Sigmoid colon (tissue), 7 donors: ENCODE measurements around the gene DHTKD1. TPM values are rescaled to one million over a fixed set of nuclear protein-coding genes. Genes with fewer than 3 reads are reported as not detected.

ENCODE experiments used
- DNase-seq: peaks from one replicate; pipeline ENCODE4 v3.0.0-alpha.2; 2019
- H3K27ac ChIP-seq, 4 donors: fragments of 200-600 bp; sonication (generic); one replicate each; pipeline ENCODE4 v1.5.1; 2016 to 2019; ENCODE audit warnings: mild to moderate bottlenecking in 1 of 4
- H3K27me3 ChIP-seq, 3 donors: fragments of 200-600 bp; sonication (generic); one replicate each; pipeline ENCODE4 v1.5.1; 2019; ENCODE audit warnings: mild to moderate bottlenecking in 1 of 3
- H3K36me3 ChIP-seq, 4 donors: fragments of 200-600 bp; sonication (generic); one replicate each; pipeline ENCODE4 v1.5.1; 2016 to 2019
- H3K4me1 ChIP-seq, 4 donors: fragments of 200-600 bp; sonication (generic); one replicate each; pipeline ENCODE4 v1.5.1; 2017 to 2019
- H3K4me3 ChIP-seq, 4 donors: fragments of 200-600 bp; sonication (generic); one replicate each; pipeline ENCODE4 v1.5.1; 2017 to 2019; ENCODE audit warnings: mild to moderate bottlenecking in 2 of 4, moderate library complexity in 1 of 4
- H3K9me3 ChIP-seq, 4 donors: fragments of 200-600 bp in 3 of 4; sonication (generic) in 3 of 4; one replicate each; pipeline versions ENCODE4 v1.5.1 to v1.6.1; 2013 to 2019
- CTCF ChIP-seq, 4 experiments: fragments of 450-650 bp in 3 of 4; fragments of 200-600 bp in 1 of 4; IDR thresholded peaks; one replicate each; pipeline ENCODE4 v1.5.1; 2016 to 2019; ENCODE audit warnings: antibody characterized with exemption in 4 of 4, mild to moderate bottlenecking in 3 of 4, moderate library complexity in 2 of 4
- EP300 ChIP-seq, 4 donors: sonication (generic); formaldehyde crosslinking; IDR thresholded peaks; one replicate each; pipeline ENCODE4 v1.6.1; 2017; ENCODE audit warnings: antibody characterized with exemption in 4 of 4
- POLR2A ChIP-seq, 2 donors: fragments of 450-650 bp; IDR thresholded peaks; one replicate each; pipeline ENCODE4 v1.6.1; 2016; ENCODE audit warnings: antibody characterized with exemption in 2 of 2, mild to moderate bottlenecking in 2 of 2, moderate library complexity in 2 of 2
- POLR2AphosphoS5 ChIP-seq, 4 donors: sonication (generic); formaldehyde crosslinking; IDR thresholded peaks; one replicate each; pipeline ENCODE4 v1.6.1; 2017; ENCODE audit warnings: antibody characterized with exemption in 4 of 4
- WGBS, 2 donors: extraction: QIAGEN DNeasy Blood & Tissue Kit; methylation state at CpG; one replicate each; pipeline ENCODE4 v1.1.7; 2013; 5-methylcytosine and 5-hydroxymethylcytosine counted together
- intact Hi-C: fragments of 100-400 bp; cut with DNase I; formaldehyde crosslinking; loops from one replicate; pipeline ENCODE4 v1.15.1; 2023
- polyA plus RNA-seq, 3 donors: library from polyadenylated mRNA; stranded (reverse); fragments of 200-250 nt; gene quantifications; one replicate each; pipeline ENCODE4 v1.2.3, GENCODE V29; 2013
- total RNA-seq, 4 donors: library from RNA; depleted of rRNA; stranded (reverse); fragments of >200 nt; gene quantifications; one replicate each; pipeline ENCODE4 v1.1.0, GENCODE V29; 2016
- donor health status: healthy with polysubstance abuse.
- donor health status: Bipolar disorder and iron deficiency.
- donor health status: healthy.

The DHTKD1 gene
- total and polyA plus RNA-seq, 7 donors, result 8.4 to 37.3 (median 14.8) TPM

GRCh38 chr10:12158111-12158510 lies 89.4 kb downstream of the DHTKD1 start:
- no peaks in the 10 kb centered on the region for H3K9me3 ChIP-seq
- no peak overlapping the region for H3K27ac ChIP-seq
- no peak overlapping the region for H3K4me3 ChIP-seq
- H3K27me3 ChIP-seq, result no peaks in the 10 kb centered on the region
- 87 to 91% methylated on average over 3 of the region's 3 CpGs for WGBS, 2 donors
- H3K36me3 ChIP-seq, result peaks cover 7 to 83% (median 33%) of the 10 kb centered on the region in 4 donors
- TF ChIP-seq CTCF (IDR thresholded peaks at IDR 0.05), result no peak
- TF ChIP-seq POLR2AphosphoS5 (IDR thresholded peaks at IDR 0.05), result no peak
- TF ChIP-seq POLR2A (IDR thresholded peaks at IDR 0.05), result no peak
- TF ChIP-seq EP300 (IDR thresholded peaks at IDR 0.05), result no peak
- no peak for DNase-seq
- no peaks in the 10 kb centered on the region for H3K4me1 ChIP-seq
- intact Hi-C loops, result no loop called here

GRCh38 chr10:12160664-12161063 lies 91.9 kb downstream of the DHTKD1 start:
- intact Hi-C loops, result no loop called here
- DNase-seq, result no peak
- WGBS, 2 donors, result 96 to 97% methylated on average over 5 of the region's 5 CpGs
- H3K4me1 ChIP-seq, result no peaks in the 10 kb centered on the region
- peaks cover 7 to 91% (median 38%) of the 10 kb centered on the region in 4 donors for H3K36me3 ChIP-seq
- H3K27me3 ChIP-seq, result no peaks in the 10 kb centered on the region
- H3K27ac ChIP-seq, result no peak overlapping the region
- H3K4me3 ChIP-seq, result no peak overlapping the region
- no peaks in the 10 kb centered on the region for H3K9me3 ChIP-seq
- TF ChIP-seq CTCF (IDR thresholded peaks at IDR 0.05) (no peak), EP300 (IDR thresholded peaks at IDR 0.05) (no peak), POLR2AphosphoS5 (IDR thresholded peaks at IDR 0.05) (no peak), POLR2A (IDR thresholded peaks at IDR 0.05) (no peak)

GRCh38 chr10:12162927-12163326 lies 94.2 kb downstream of the DHTKD1 start:
- no peak overlapping the region for H3K27ac ChIP-seq
- intact Hi-C loops, result no loop called here
- no peaks in the 10 kb centered on the region for H3K27me3 ChIP-seq
- no peak overlapping the region for H3K4me3 ChIP-seq
- TF ChIP-seq CTCF (IDR thresholded peaks at IDR 0.05) (no peak), POLR2AphosphoS5 (IDR thresholded peaks at IDR 0.05) (no peak)
- WGBS, 2 donors, result 94 to 97% methylated on average over 6 of the region's 6 CpGs
- no peaks in the 10 kb centered on the region for H3K4me1 ChIP-seq
- H3K36me3 ChIP-seq, result peaks cover 7 to 99% (median 35%) of the 10 kb centered on the region in 4 donors
- no peak for DNase-seq
- H3K9me3 ChIP-seq, result no peaks in the 10 kb centered on the region

- Histone ChIP-seq H3K36me3 (peaks cover 7 to 97% (median 34%) of the 10 kb centered on the region in 4 donors), H3K4me3 (no peak overlapping the region), H3K27me3 (no peaks in the 10 kb centered on the region), H3K4me1 (no peaks in the 10 kb centered on the region), H3K9me3 (no peaks in the 10 kb centered on the region), H3K27ac (no peak overlapping the region)
- no peak for TF ChIP-seq EP300 (IDR thresholded peaks at IDR 0.05)
- TF ChIP-seq POLR2A (IDR thresholded peaks at IDR 0.05), result no peak
- no peak for TF ChIP-seq POLR2AphosphoS5 (IDR thresholded peaks at IDR 0.05)
- no peak for TF ChIP-seq CTCF (IDR thresholded peaks at IDR 0.05)
- no peak for DNase-seq
- 93 to 95% methylated on average over 12 of the region's 12 CpGs for WGBS, 2 donors
- intact Hi-C loops, result no loop called here
Observed at GRCh38 chr10:12164085-12164484, 95.3 kb downstream of the DHTKD1 start.

- Histone ChIP-seq H3K4me3 (no peak overlapping the region), H3K4me1 (no peaks in the 10 kb centered on the region), H3K27ac (no peak overlapping the region), H3K36me3 (peaks cover 7 to 97% (median 41%) of the 10 kb centered on the region in 4 donors), H3K9me3 (no peaks in the 10 kb centered on the region), H3K27me3 (no peaks in the 10 kb centered on the region)
- TF ChIP-seq CTCF (IDR thresholded peaks at IDR 0.05) (no peak), POLR2AphosphoS5 (IDR thresholded peaks at IDR 0.05) (no peak), EP300 (IDR thresholded peaks at IDR 0.05) (no peak), POLR2A (IDR thresholded peaks at IDR 0.05) (no peak)
- intact Hi-C loops, result no loop called here
- WGBS, 2 donors, result 81 to 88% methylated on average over 3 of the region's 3 CpGs
- no peak for DNase-seq
Observed at GRCh38 chr10:12165036-12165435, 96.3 kb downstream of the DHTKD1 start.
